GM19324 (cell line): ENCODE data around the gene ACO2.
"Not testable (repeated sequence)": the region's sequence is repeated elsewhere in the genome, so short reads cannot be mapped to it uniquely, and the experiment has no call there.

ENCODE experiments used
- ATAC-seq: cut with Tn5 transposase; IDR thresholded peaks from one replicate; pipeline ENCODE4 v1.9.1; 2021; ENCODE audit warnings: mild to moderate bottlenecking, moderate library complexity; ENCODE audit not compliant: unreplicated experiment, low FRiP score

The ACO2 gene

DNA sequence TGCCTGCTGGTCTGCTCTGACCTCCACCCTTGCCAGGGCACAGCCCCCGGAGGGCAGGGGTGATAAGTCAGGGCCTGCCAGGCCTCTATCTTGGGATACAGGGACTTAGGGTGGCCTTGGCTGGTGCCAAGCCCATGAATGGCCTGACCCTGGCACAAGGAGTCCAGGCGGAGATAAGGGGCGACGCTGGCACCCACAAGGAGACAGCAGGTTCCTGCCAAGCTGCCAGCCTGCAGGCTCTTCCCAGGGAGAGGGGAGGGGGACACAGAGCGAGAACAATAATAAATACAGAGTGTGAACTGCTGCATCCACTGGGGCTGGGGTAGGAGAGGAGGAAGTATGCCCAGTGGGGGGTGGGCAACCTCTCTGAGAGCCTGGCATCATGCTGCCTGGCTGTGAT is 92.9 kb downstream of the ACO2 start:
- ATAC-seq: no peak

DNA sequence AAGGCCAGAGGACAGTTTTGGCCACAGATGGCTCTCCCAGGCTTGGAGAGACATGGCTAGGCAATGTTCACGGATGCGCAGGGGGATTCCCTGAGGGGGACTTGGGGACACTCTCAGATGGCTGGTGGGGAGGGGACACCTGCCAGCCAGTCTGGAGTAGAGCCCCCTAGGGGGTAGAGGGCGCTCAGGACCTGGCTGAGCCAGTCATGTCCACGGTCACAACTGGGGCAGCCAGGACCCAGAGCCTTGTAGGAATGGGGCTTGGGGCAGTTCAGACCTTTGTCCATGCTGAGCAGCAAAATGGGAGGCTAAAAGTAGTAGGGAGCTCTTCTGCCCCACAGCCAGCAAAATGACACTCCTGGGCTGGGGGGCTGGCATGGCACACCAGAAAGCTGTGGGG is 93.5 kb downstream of the ACO2 start:
- no peak for ATAC-seq

DNA sequence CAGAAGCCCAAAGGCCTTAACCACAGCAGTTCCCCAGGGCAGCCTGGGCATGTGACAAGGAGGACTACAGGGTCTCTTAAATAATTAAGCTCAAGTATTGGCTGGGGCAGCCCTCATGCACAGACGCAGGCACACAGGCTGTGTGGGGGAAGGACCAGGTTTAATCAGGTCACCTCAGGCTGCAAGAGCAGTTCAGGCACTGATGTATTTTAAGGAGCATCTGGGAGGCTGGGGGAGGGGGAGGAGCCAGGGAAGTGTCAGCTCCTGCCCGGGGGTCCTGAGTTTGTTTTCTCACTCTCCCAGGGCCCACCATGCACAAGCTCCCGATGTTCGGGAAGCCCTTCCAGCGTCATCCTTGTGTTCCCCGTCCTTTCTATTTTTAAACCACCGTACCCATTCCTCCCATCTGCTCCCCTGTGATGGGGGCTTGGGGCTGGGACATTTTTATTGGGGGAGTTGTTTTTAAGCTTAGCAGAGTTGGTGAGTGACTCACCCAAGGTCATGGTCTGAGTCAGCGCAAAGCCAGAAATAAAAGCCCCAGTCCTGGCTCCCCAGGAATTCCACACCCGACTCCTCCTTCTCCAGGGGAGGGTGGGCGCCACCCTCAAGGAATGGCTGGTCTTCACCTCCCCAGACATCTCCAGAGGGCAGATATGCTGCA is 94.3 kb downstream of the ACO2 start:
- no peak for ATAC-seq

DNA sequence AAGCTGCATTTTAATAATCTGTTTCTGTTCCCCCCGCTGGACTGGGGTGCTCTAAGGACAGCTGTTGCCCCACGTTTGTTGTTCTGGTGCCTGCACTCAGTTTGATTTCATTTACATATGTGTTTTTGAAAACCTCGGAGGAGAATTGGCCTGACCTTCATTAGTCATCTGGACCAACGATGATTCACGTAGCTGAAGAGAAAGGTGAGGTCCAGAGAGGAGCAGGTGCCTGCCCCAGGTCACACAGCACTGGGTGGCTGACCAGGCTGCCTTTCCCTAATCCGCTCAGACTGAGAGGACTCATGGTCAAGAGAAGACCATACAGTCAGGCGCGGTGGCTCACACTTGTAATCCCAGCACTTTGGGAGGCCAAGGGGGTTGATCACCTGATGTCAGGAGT is 95.6 kb downstream of the ACO2 start:
- ATAC-seq: no peak

DNA sequence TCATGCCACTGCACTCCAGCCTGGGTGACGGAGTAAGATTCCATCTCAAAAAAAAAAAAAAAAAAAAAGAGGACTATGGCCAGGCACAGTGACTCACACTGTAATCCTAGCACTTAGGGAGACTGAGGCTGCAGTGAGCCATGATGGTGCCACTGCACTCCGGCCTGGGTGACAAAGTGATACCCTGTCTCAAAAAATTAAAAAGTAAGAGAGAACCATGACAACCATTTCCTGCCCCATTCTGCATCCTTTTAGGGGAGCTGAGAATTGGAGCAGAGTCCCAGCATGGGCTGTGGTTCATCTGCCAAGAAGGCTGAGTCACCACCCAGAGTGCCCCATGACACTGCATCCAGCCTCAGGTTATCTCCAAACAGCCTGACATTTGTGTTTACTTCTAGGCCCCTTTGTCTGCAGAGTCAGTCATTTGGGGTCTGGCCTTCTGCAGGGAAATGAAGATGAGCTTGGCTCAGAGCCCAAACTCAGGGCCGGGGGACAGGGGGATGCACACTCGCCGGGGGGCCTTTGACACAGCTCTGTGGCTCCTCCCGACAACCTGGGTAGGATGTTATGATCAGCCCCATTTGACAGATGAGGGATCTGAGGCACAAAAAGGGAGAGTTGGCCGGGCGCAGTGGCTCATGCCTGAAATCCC is 96.6 kb downstream of the ACO2 start:
- no peak for ATAC-seq

DNA sequence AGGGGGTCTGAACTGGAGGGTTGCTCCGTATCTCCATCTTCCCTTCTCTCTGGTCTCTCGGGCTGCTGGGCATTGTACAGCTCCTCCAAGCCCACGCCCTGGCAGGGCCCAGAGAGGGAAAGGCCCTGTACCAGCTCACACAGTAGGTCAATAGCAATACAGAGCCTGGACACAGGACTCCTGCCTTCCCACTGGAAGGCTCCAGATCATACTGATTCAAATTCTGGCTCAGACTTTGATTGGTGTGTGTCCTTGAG is 98.5 kb downstream of the ACO2 start:
- no peak for ATAC-seq

DNA sequence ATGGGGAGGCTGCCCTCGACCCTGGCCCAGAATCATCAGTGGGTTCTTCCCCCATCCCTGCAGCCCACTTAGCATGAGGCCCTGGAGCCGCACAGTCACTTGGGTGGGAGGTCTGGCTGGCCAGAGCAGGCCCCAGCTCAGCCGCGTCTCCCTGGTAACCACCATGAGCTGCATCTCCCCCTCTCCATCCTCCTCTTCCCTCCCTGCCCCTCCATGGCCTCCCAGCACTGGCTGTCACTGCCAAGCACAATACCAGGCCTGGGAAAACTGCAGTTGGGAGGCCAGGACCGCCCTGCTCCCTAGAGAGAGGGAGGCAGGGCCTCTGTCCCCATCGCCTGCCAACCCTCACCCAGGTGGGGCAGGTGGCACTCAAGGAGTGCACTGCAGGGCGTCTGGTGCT is 99.9 kb downstream of the ACO2 start:
- ATAC-seq: no peak

DNA sequence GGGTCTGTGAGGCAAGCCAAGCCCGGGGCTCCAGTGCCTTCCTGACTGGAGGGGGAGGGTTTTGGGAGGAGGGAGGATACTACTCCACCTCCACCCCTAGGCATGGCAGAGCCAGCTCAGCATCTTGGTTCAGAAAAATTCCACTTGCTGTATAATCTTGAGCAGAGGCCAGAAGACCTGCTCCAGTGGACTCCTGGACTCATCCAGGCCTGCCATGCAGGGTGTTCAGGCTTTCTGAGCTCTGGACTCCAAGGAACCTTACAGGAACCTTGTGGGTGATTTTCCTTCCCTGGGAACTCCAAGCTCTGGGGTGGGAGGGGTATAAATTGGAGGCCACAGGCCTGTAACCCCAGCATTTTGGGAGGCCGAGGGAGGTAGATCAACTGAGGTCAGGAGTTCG is 101.3 kb downstream of the ACO2 start:
- ATAC-seq: no peak

DNA sequence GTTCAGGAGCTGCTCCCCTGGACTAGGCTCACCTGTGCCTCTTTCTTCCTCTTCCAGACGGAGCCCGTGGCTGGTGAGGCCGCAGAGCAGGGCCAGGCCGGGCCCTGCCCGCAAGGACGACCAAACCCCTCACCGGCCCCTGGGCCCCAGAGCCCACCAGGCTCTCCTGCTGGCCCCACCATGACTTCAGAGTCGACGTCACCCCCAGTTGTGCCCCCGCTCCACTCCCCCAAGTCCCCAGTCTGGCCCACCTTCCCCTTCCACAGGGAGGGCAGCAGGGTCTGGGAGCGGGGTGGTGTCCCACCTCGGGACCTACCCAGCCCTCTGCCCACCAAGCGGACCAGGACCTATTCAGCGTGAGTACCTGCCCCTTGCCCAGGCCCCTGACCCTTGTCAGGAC is 102.9 kb downstream of the ACO2 start:
- no peak for ATAC-seq

DNA sequence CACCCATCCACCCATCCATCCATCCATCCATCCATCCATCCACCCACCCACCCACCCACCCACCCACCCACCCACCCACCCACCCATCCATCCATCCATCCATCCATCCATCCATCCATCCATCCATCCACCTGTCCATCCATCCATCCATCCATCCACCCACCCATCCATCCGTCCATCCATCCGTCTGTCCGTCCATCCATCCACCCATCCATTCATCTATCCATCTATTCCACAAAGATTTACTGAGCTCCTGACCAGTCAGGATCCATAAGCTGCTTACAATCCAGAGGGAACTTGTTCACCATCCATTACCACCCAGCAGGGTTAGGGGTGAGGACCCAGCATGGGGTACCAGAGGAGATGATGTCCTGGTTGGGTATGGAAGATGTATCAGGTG is 103.4 kb downstream of the ACO2 start:
- not testable (repeated sequence) for ATAC-seq

DNA sequence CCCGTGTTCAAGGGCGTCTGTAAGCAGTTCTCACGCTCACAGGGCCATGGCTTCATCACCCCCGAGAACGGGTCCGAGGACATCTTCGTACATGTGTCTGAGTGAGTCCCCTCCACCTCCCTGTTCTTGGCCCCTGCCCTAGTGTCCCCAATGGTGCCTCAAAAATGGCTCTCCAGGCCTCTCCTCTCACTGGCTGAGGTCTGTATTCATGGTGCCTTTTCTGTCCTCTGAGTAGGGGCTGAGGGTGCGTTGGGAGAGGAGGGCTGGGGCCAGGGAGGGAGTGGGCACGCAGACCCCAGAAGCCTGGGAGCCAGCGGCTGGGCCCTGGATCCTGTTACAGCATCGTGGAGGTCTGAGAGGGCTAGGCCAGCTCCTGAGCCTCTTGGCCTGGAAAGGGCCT is 104.8 kb downstream of the ACO2 start:
- no peak for ATAC-seq

DNA sequence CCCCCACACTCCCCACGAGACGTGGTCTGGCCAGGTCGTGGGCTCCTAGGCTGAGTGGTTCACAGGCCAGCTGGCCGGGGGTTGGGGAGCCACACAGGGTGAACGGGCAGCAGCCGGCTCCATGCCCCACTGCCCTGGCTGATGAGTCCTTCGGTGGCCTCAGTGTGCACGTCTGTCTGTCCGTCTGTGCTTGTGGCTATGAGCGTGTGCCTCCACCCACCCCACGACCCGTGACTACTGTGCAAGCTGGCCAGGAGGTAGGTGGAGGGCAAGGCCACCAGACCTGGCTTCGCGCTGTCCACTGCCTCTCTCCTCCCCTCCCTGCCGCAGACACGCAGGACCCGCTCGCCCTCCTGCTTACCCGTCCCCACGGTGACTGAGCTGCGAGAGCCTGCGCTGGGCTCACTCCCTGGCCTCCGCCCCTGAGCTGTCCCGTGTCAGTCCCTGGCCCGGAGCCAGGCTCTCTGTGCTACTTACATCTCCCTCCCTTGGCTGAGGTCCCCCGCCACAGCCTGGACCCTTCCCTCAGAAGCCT is 106.0 kb downstream of the ACO2 start:
- no peak for ATAC-seq

DNA sequence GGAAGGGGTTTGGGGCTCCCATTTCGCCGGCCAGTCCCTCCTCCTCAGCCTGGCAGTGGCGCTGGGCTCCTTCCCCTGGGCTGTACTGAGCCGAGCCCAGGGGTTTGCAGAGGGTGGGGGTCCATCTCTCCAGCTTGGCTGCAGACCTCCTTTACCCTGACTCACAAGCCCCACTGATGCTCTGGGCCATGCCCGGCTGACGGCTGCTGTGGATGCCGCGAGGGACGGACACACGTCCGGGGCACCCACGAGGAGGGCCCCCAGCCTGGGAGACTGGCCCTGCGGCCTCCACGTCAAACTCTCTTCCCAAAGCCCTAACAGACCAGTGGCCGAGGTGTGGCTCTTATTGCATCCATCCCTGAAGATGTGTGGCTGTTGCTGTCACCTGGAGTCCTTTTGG is 106.6 kb downstream of the ACO2 start:
- ATAC-seq: no peak

DNA sequence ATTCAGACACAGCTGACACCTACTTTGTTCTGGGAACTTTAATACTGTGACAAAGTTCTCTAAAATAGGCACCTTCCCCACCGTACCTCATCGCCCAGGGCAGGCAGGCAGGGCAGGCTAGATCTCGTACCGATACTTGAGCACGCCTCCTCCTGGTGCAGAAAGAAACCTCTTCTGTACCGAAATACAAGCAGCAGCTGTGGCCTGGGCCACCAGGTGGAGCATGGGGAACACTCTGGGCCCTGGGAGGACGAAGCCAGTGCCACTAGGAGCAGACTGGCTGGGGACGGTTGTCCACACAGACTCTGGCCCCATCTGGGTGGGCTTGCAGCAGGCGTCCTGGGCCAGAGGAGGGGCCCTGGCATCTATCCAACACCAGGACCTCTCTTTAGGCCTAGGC is 108.0 kb downstream of the ACO2 start:
- ATAC-seq: no peak

DNA sequence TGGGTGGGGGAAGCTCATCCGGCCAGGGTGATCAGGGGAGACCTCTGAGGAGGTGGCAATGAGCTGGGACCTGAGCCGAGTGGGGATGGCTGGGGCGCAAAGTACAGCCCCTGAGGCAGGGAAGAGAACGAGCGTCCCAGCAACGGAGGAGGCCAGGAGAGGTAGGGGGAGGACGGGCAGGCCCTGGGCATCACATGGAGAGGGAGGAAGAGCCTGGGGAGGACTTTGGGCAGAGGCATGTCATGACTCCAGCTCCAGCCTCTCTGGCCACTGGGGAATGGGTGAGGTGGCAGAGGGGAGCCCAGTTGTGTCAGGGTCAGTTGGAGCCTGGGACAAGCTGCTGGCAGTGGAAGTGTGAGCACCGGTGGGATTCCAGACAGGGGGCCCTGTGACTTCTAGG is 109.2 kb downstream of the ACO2 start:
- no peak for ATAC-seq
